Measurements from ENCODE around the gene NUP160.
"Not testable (repeated sequence)": the region's sequence is repeated elsewhere in the genome, so short reads cannot be mapped to it uniquely, and the experiment has no call there.

The NUP160 gene

DNA sequence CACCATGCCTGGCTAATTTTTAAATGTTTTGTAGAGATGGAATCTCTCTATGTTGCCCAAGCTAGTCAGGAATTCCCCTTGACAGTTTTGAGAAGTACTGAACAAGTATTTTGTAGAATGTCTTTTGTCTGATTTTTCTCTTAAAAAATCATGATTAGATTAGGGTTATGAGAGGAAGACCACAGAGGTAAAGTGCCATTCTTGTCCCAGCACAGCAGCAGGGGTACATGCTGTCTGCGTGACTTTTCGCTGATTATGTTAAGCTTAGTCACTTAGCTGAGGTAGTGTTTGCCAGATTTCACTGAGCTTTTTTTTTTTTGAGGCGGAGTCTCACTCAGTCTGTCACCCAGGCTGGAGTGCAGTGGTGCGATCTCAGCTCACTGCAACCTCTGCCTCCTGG is 13.6 kb upstream of the NUP160 start:
- no peak for DNase-seq (ENCODE audit: low read depth)

- DNase-seq (ENCODE audit: low read depth): no peak
These were observed 12.4 kb upstream of the NUP160 start for GRCh38 chr11:47860536-47860935.

DNA sequence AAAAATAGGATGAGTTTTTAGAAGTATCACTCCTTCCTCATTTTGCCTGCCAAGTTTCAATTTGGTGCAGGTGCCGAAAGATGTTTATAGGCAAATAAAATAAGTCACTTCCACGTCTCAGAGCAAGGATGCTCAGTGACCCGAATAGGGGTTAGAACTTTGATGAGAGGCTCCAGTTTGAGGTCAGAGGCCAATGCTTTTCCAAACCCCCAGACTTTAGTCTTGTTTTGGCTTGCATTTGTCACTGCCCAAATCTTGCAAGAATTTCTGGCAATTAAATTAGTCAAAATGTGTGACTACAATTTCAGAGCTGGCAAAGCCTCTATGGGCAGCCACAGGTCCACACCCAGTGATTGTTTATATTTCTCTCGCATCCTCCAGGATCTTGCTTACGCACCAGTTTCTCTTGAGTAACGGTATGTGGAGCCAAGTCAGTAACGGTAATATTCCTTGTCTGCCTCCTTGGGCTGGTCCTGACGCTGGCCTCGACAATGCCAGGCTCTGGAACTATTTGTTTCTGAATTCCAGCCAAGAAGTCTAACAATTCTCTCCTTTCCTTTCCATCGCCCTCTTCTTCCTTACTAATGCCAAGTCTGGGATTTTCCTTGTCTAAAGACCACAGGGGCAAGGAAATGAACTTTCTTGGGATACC is 9.9 kb upstream of the NUP160 start:
- no peak for DNase-seq (ENCODE audit: low read depth)

DNA sequence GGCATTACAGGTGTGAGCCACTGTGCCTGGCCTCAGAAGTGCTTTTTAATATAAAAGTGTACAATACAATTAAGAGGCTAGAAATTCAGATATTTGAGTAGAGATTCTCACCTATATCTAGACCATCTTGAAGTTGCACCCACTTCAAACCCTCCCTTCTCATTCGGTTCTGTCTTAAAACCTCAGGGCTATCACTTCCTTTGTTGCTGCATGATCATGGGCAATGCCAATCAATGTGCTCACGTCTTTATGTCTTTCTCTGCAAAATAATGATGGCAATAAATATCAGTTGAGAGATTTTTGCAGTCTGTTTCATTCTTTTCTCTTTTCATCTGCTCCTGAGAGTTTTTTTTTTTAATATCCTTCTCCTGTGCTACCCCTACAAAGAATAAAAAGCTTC is 9.3 kb upstream of the NUP160 start:
- DNase-seq (ENCODE audit: low read depth): no peak

DNA sequence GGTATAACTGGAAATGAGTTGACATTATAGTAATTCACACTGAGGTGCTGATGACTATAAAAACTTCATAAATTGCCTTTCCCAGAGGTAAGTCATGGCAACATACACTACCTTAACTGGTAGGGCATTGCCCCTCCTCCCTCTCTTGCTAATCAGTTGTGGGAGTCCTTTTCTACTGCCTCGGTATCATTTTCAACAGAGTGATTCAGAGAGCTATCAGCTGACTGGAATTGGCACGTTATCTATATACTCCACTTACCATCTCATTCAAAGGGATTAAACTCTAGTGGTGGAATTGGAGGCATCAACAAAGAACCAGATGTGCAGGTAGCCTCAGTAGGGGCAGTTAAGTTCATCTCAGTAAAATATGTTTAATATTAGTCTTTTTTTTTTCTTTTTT is 8.0 kb upstream of the NUP160 start:
- DNase-seq (ENCODE audit: low read depth): no peak

DNA sequence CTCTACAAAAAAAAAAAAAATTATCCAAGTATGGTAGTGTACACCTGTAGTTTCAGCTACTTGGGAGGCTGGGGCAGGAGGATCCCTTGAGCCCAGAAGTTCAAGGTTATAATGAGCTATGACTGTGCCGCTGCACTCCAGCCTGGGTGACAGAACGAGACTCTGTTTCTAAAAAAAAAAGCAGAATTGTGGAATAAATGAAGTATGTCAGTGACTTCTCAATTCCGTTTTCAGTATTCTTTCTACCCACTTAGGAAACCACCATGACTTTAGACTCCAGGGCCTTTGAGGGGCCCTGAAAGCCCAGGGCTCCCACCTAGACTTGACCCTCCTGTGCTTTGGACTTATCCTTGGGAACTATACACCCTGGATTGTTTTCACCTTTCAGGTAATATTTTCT is 6.5 kb upstream of the NUP160 start:
- no peak for DNase-seq (ENCODE audit: low read depth)

GRCh38 chr11:47852053-47852452 is 3.9 kb upstream of the NUP160 start:
- DNase-seq (ENCODE audit: low read depth): no peak

DNA sequence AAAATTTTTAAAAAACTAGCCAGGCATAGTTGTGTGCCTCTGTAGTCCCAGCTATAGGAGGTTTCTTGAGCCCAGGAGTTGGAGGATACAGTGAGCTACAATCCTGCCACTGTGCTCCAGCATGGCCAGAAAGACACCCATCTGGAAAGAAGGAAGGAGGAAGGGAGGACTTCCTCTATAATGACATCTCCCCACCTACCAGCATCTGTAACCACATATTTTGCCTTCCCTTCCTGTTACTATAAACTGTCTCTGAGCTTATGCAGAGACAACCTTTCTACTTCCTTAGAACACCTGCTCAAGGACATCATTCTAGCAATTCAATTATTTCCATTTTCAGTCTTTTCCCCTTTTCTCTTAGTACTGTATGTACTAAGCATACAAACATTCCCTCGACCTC is 2.2 kb upstream of the NUP160 start:
- no peak for DNase-seq (ENCODE audit: low read depth)

DNA sequence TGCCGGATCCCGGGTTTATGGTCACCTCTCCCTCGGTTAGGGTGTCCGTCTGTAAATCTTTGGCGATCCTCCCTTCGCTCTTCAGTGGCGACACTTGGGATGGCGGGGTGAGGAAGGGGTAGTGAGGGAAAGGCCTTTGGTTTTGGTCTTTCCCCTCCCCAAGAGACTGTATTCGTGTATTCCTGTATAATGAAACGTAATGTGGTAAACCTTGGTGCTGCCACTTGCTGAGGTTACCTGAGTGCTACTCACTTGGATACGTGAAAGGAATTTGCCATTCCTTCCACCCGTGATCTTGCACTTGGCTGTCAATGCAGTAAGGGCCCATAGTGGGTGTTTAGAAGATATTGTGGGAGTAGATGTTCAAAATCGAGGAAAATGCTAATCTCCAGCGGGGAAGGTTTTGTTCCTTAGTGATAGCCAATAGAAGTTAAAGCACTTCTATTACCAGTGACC is 578 bp upstream of the NUP160 start:
- no peak for DNase-seq (ENCODE audit: low read depth)

DNA sequence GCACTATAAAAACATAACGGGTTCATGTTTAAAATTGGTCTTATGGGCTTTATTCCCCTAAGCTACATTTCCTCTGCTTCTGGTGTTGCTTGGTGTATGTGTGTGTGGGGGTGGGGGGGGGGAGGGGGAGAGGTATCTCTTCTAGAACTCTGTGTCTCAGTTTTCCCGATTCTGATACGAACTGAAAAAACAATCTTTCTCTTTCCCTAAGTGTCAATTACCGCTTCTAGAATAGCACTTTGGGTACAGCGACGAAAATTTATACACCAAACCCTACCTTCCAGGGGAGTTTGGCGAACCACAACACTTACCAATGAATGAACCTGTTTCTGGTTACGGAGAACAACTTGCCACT is 636 bp downstream of the NUP160 start:
- DNase-seq (ENCODE audit: low read depth): no peak

DNA sequence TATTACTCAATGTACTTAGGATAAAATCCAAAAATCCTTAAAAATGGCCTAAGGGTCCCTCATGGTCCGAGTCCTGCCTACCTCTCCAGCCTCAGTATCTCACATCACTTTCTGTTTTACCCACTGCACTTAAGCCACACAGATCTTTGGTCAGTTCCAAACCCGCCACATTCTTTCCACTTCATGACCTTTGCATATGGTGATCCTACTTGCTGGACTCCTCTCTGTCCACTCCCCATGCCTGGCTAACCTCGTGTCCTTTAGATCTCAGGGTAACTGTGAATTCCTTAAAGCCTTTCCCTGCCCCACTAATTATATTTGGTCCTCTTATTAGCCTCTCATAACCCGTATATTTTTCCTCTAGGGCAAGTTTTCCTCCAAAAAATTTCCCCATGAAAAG is 1.2 kb downstream of the NUP160 start:
- DNase-seq (ENCODE audit: low read depth): no peak

- no peak for DNase-seq (ENCODE audit: low read depth)
These were observed 4.6 kb downstream of the NUP160 start for GRCh38 chr11:47843361-47844055.

DNA sequence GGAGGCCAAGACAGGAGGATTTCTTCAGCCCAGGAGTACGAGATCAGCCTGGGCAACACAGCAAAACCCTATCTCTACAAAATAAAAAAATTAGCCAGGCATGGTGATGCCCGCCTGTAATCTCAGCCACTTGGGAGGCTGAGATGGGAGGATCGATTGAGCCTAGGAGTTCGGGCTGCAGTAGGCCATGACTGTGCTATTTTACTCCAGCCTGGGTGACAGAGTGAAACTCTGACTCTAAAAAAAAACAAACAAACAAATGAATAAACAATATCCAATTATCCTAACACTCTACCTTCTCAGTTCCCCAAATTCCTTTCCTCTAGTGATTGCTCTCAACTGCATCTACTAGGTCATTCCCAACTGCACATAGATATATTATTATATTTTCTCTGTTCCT is 5.4 kb downstream of the NUP160 start:
- no peak for DNase-seq (ENCODE audit: low read depth)

DNA sequence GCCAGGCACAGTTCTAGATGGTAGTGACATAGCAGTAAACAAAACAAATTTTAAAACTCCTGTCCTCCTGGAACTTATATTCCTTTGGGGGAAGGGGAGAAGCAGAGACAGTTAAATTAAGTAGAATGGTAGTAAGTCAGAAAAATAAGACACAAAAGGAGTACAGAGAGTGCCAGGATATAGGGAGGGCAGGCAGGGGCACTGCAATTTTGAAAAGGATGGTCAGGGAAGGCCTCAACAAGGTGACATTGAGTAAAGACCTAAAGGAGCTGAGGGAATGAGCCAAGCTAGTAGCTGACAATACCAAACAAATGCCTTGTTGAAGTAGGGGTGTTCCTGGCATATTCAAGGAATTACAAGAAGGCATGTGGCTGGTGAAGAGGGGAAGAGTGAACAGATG is 10.2 kb downstream of the NUP160 start:
- no peak for DNase-seq (ENCODE audit: low read depth)

GRCh38 chr11:47837292-47837691 is 10.9 kb downstream of the NUP160 start:
- DNase-seq (ENCODE audit: low read depth): no peak

- not testable (repeated sequence) for DNase-seq (ENCODE audit: low read depth)
These were observed 18.1 kb downstream of the NUP160 start for GRCh38 chr11:47830013-47830412.

GRCh38 chr11:47828284-47828683 is 19.9 kb downstream of the NUP160 start:
- DNase-seq (ENCODE audit: low read depth): no peak

DNA sequence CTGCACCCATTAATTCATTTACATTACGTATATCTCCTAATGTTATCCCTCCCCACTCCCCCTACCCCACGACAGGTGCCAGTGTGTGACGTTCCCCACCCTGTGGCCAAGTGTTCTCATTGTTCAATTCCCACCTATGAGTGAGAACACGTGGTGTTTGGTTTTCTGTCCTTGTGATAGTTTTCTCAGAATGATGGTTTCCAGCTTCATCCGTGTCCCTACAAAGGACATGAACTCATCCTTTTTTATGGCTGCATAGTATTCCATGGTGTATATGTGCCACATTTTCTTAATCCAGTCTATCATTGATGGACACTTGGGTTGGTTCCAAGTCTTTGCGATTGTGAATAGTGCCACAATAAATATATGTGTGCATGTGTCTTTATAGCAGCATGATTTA is 25.5 kb downstream of the NUP160 start:
- not testable (repeated sequence) for DNase-seq (ENCODE audit: low read depth)

GRCh38 chr11:47819743-47820142 is 28.4 kb downstream of the NUP160 start:
- DNase-seq (ENCODE audit: low read depth): no peak

GRCh38 chr11:47800759-47801158 is 47.4 kb downstream of the NUP160 start:
- no peak for DNase-seq (ENCODE audit: low read depth)

GRCh38 chr11:47797633-47798032 is 50.5 kb downstream of the NUP160 start:
- no peak for DNase-seq (ENCODE audit: low read depth)

- DNase-seq (ENCODE audit: low read depth): no peak
These were observed 56.2 kb downstream of the NUP160 start for GRCh38 chr11:47791774-47792430.

GRCh38 chr11:47790017-47790416 is 58.1 kb downstream of the NUP160 start:
- DNase-seq (ENCODE audit: low read depth): not testable (repeated sequence)

DNA sequence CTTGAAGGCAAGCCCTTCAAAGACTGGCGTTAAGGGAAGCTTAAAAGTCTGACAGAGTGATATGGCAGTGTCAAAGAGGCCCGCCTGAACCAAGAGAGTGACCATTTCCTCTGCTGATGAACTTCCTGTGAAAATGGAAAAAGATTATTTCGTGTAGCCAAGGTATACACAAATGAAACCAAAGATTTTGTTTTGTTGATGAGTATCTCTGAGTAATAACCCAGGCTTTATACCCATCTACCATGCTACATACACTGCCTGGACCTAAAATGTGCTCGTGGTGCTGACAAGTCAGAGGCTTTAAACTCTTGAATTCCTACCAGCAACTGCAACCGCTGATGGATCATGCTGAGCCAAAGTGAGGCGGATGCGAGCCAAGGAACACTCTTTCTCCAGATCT is 60.0 kb downstream of the NUP160 start:
- no peak for DNase-seq (ENCODE audit: low read depth)
